HepG2 (cell line): Measurements from ENCODE around the gene ITCH. TPM values are rescaled to one million over a fixed set of nuclear protein-coding genes. Genes with fewer than 3 reads are reported as not detected.

ENCODE experiments used
- ADNP ChIP-seq: sonication (generic); formaldehyde crosslinking; IDR thresholded peaks from 2 replicates; pipeline ENCODE4 v1.4.0; 2020; ENCODE audit warnings: missing genetic modification reagents
- CAMTA2 ChIP-seq: sonication (generic); formaldehyde crosslinking; IDR thresholded peaks from 2 replicates; pipeline ENCODE4 v1.4.0; 2020; ENCODE audit warnings: mild to moderate bottlenecking, missing genetic modification reagents, borderline replicate concordance
- MAFK ChIP-seq, 2 experiments: IDR thresholded peaks in 1 of 2; conservative IDR thresholded peaks in 1 of 2; 2 replicates each; pipeline ENCODE4 v1.6.1; 2011; ENCODE audit warnings: improper control_type of control experiment in 2 of 2, low read length in 2 of 2
- MNT ChIP-seq: fragments of 450-650 bp; IDR thresholded peaks from 2 replicates; pipeline ENCODE4 v1.6.1; 2016
- PAF1 ChIP-seq: IDR thresholded peaks from 2 replicates; pipeline ENCODE4 v1.6.1; 2016; ENCODE audit warnings: missing genetic modification reagents, missing compliant biosample characterization
- PAXIP1 ChIP-seq: sonication (generic); formaldehyde crosslinking; conservative IDR thresholded peaks from 2 replicates; pipeline ENCODE4 v1.4.0; 2020; ENCODE audit warnings: mild to moderate bottlenecking, missing genetic modification reagents, moderate library complexity
- PLRG1 ChIP-seq: fragments of 450-650 bp; conservative IDR thresholded peaks from 2 replicates; pipeline ENCODE4 v1.6.1; 2016
- SMC3 ChIP-seq: IDR thresholded peaks from 2 replicates; pipeline ENCODE4 v1.6.1; 2011; ENCODE audit warnings: low read length, improper control_type of control experiment
- TRIM22 ChIP-seq: fragments of 450-650 bp; IDR thresholded peaks from 2 replicates; pipeline ENCODE4 v1.6.1; 2017
- YEATS4 ChIP-seq: sonication (generic); formaldehyde crosslinking; IDR thresholded peaks from 2 replicates; pipeline ENCODE4 v1.4.0; 2020; ENCODE audit warnings: missing genetic modification reagents, borderline replicate concordance
- ZMYM3 ChIP-seq: sonication (generic); formaldehyde crosslinking; IDR thresholded peaks from 2 replicates; pipeline ENCODE4 v1.5.1; 2020; ENCODE audit warnings: mild to moderate bottlenecking, missing genetic modification reagents
- ZNF121 ChIP-seq: sonication (generic); formaldehyde crosslinking; IDR thresholded peaks from 2 replicates; pipeline ENCODE4 v1.5.0; 2020; ENCODE audit warnings: mild to moderate bottlenecking, missing genetic modification reagents
- ZNF224 ChIP-seq: sonication (generic); formaldehyde crosslinking; IDR thresholded peaks from 2 replicates; pipeline ENCODE4 v1.5.0; 2020; ENCODE audit warnings: mild to moderate bottlenecking, missing genetic modification reagents
- polyA plus RNA-seq, 8 experiments: library from polyadenylated mRNA; depleted of rRNA in 3 of 8; stranded (reverse) in 7 of 8; unstranded in 1 of 8; fragments of >200 nt; fragmentation: Illumina TruSeq in 4 of 8; extraction: Trizol in 4 of 8; gene quantifications; 2 replicates each; pipeline versions ENCODE4 v1.2.1 to v1.2.3, GENCODE V29; 2011 to 2016; ENCODE audit warnings: low read depth in 4 of 8, missing spikeins in 1 of 8, mixed read lengths in 1 of 8; ENCODE audit not compliant: insufficient read depth in 1 of 8
- total RNA-seq, 5 experiments: library from RNA; depleted of rRNA; stranded (reverse); fragments of >200 nt; fragmentation: Illumina TruSeq; extraction: Trizol; gene quantifications; 2 replicates each; pipeline ENCODE4 v1.2.3, GENCODE V29; 2016; ENCODE audit warnings: low read depth in 1 of 5
- TF ChIP-seq, protein P1 (sequence below): sonication (generic); formaldehyde crosslinking; IDR thresholded peaks from 2 replicates; pipeline ENCODE4 v1.5.0; 2020; ENCODE audit warnings: mild to moderate bottlenecking, missing genetic modification reagents
- TF ChIP-seq, protein P2 (sequence below): sonication (generic); formaldehyde crosslinking; IDR thresholded peaks from 2 replicates; pipeline ENCODE4 v1.4.0; 2020; ENCODE audit warnings: missing genetic modification reagents

The ITCH gene
- total and polyA plus RNA-seq, 2 of the 13 experiments (the other 11 are each of a cell fraction or from before 2014, with no cell fraction given): 20.5 to 112 TPM

- TF ChIP-seq TRIM22 (no peak), PAF1 (CRISPR knock-in tag) (no peak), MNT (no peak), SMC3 (peak; percentile 82), CAMTA2 (CRISPR knock-in tag) (0 out of 2 replicates have a peak, but pooled peaks have one; percentile 28), ADNP (CRISPR knock-in tag) (no peak), ZNF224 (CRISPR knock-in tag) (peak; percentile 35; the same call in 1 of the 2 replicates), YEATS4 (no peak), PAXIP1 (CRISPR knock-in tag) (peak; percentile 29; the same call in 1 of the 2 replicates), ZNF121 (CRISPR knock-in tag) (no peak), PLRG1 (no peak), MAFK (conservative IDR thresholded peaks at IDR 0.05 in 1 of 2, IDR thresholded peaks at IDR 0.05 in 1 of 2; ENCODE audit: low read length in 2 of 2) (no peak), ZMYM3 (CRISPR knock-in tag) (0 out of 2 replicates have a peak, but pooled peaks have one; percentile 53)
- TF ChIP-seq, protein P1, sequence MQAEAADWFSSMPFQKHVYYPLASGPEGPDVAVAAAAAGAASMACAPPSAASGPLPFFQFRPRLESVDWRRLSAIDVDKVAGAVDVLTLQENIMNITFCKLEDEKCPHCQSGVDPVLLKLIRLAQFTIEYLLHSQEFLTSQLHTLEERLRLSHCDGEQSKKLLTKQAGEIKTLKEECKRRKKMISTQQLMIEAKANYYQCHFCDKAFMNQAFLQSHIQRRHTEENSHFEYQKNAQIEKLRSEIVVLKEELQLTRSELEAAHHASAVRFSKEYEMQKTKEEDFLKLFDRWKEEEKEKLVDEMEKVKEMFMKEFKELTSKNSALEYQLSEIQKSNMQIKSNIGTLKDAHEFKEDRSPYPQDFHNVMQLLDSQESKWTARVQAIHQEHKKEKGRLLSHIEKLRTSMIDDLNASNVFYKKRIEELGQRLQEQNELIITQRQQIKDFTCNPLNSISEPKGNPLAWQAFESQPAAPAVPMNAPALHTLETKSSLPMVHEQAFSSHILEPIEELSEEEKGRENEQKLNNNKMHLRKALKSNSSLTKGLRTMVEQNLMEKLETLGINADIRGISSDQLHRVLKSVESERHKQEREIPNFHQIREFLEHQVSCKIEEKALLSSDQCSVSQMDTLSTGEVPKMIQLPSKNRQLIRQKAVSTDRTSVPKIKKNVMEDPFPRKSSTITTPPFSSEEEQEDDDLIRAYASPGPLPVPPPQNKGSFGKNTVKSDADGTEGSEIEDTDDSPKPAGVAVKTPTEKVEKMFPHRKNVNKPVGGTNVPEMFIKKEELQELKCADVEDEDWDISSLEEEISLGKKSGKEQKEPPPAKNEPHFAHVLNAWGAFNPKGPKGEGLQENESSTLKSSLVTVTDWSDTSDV (CRISPR knock-in tag): no peak
- TF ChIP-seq, protein P2, sequence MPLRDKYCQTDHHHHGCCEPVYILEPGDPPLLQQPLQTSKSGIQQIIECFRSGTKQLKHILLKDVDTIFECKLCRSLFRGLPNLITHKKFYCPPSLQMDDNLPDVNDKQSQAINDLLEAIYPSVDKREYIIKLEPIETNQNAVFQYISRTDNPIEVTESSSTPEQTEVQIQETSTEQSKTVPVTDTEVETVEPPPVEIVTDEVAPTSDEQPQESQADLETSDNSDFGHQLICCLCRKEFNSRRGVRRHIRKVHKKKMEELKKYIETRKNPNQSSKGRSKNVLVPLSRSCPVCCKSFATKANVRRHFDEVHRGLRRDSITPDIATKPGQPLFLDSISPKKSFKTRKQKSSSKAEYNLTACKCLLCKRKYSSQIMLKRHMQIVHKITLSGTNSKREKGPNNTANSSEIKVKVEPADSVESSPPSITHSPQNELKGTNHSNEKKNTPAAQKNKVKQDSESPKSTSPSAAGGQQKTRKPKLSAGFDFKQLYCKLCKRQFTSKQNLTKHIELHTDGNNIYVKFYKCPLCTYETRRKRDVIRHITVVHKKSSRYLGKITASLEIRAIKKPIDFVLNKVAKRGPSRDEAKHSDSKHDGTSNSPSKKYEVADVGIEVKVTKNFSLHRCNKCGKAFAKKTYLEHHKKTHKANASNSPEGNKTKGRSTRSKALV (CRISPR knock-in tag): no peak
Observed at GRCh38 chr20:34522969-34523871, 160.1 kb downstream of the ITCH start (continued).
